OCI-LY7 (cell line): ENCODE measurements around the gene CAPN8.

ENCODE experiments used
- EZH2phosphoT487 ChIP-seq: fragments of 200-600 bp; sonication (generic); IDR thresholded peaks from 2 replicates; pipeline ENCODE4 v1.6.1; 2018; ENCODE audit warnings: low read depth, borderline replicate concordance, mild to moderate bottlenecking, mixed run types, antibody characterized with exemption, low read length, moderate library complexity, mixed read lengths
- TF ChIP-seq, protein P1 (sequence below): fragments of 200-600 bp; sonication (generic); conservative IDR thresholded peaks from 2 replicates; pipeline ENCODE4 v1.5.1; 2014; ENCODE audit warnings: mild to moderate bottlenecking, antibody characterized with exemption, low read length, moderate library complexity, mixed read lengths

DNA sequence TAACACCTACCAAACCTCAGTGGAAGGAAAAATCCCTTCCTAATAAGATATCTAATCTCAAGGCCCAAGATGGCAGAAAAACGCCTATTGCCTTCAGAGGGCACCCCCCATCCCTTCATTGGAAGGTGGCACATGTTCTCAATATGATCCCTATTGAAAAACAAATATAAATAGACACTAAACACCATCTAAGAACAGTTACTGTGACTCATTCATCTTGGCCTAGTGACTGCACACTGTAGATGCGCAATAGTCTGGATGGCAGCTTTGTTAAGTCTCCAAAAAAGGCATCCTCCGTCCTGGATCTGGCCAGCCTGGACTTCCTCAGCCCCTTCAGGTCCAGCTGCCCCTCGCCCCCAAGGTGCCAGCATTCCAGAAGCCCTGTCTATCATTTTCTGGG is 121.9 kb downstream of the CAPN8 start:
- TF ChIP-seq, protein P1, sequence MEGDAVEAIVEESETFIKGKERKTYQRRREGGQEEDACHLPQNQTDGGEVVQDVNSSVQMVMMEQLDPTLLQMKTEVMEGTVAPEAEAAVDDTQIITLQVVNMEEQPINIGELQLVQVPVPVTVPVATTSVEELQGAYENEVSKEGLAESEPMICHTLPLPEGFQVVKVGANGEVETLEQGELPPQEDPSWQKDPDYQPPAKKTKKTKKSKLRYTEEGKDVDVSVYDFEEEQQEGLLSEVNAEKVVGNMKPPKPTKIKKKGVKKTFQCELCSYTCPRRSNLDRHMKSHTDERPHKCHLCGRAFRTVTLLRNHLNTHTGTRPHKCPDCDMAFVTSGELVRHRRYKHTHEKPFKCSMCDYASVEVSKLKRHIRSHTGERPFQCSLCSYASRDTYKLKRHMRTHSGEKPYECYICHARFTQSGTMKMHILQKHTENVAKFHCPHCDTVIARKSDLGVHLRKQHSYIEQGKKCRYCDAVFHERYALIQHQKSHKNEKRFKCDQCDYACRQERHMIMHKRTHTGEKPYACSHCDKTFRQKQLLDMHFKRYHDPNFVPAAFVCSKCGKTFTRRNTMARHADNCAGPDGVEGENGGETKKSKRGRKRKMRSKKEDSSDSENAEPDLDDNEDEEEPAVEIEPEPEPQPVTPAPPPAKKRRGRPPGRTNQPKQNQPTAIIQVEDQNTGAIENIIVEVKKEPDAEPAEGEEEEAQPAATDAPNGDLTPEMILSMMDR: no peak
- no peak for TF ChIP-seq EZH2phosphoT487
